Kidney epithelial cell (primary cell): ENCODE data around the gene SOX1. TPM values are rescaled to one million over a fixed set of nuclear protein-coding genes. Genes with fewer than 3 reads are reported as not detected.

ENCODE experiments used
- DNase-seq: peaks from one replicate; pipeline ENCODE4 v3.0.0-alpha.2; 2010; ENCODE audit warnings: low read depth
- H3K27me3 ChIP-seq: 2 replicates; pipeline ENCODE4 v1.6.0; 2011; ENCODE audit warnings: low read length; ENCODE audit not compliant: control insufficient read depth, insufficient read depth
- H3K36me3 ChIP-seq: 2 replicates; pipeline ENCODE4 v1.5.1; 2011; ENCODE audit warnings: low read length; ENCODE audit not compliant: control insufficient read depth, insufficient read depth
- H3K4me3 ChIP-seq: 2 replicates; pipeline ENCODE4 v1.5.1; 2011; ENCODE audit warnings: low read depth, mild to moderate bottlenecking, control low read depth, low read length
- CTCF ChIP-seq: IDR thresholded peaks from 2 replicates; pipeline ENCODE4 v1.5.1; 2011; ENCODE audit warnings: mild to moderate bottlenecking, moderate library complexity, low read length, control low read depth, inconsistent platforms; ENCODE audit not compliant: insufficient read depth, poor library complexity, severe bottlenecking
- total RNA-seq: library from RNA; depleted of rRNA; stranded (reverse); fragments of >200 nt; gene quantifications from 2 replicates; pipeline ENCODE4 v1.2.3, GENCODE V29; 2015

Gene SOX1
- total RNA-seq, 1 donor from 2014 or later, result not detected

GRCh38 chr13:112066624-112067004 is 335 bp upstream of the SOX1 start:
- no peak overlapping the region for H3K4me3 ChIP-seq
- DNase-seq, result no peak
- no peak for TF ChIP-seq CTCF
- H3K27me3 ChIP-seq, result peaks cover 79% of the 10 kb centered on the region
- no peaks in the 10 kb centered on the region for H3K36me3 ChIP-seq

GRCh38 chr13:112067871-112068539 is 1.1 kb downstream of the SOX1 start:
- Histone ChIP-seq H3K36me3 (no peaks in the 10 kb centered on the region), H3K27me3 (peaks cover 79% of the 10 kb centered on the region), H3K4me3 (no peak overlapping the region)
- no peak for DNase-seq
- TF ChIP-seq CTCF, result no peak

DNA sequence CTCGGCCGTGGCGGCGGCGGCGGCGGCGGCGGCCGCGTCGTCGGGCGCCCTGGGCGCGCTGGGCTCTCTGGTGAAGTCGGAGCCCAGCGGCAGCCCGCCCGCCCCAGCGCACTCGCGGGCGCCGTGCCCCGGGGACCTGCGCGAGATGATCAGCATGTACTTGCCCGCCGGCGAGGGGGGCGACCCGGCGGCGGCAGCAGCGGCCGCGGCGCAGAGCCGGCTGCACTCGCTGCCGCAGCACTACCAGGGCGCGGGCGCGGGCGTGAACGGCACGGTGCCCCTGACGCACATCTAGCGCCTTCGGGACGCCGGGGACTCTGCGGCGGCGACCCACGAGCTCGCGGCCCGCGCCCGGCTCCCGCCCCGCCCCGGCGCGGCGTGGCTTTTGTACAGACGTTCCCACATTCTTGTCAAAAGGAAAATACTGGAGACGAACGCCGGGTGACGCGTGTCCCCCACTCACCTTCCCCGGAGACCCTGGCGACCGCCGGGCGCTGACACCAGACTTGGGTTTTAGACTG is 1.7 kb downstream of the SOX1 start:
- no peak for DNase-seq
- H3K27me3 ChIP-seq, result peaks cover 79% of the 10 kb centered on the region
- TF ChIP-seq CTCF, result no peak

GRCh38 chr13:112069061-112069844 is 2.3 kb downstream of the SOX1 start:
- no peak overlapping the region for H3K4me3 ChIP-seq
- no peak for DNase-seq
- H3K36me3 ChIP-seq, result no peaks in the 10 kb centered on the region
- no peak for TF ChIP-seq CTCF
- H3K27me3 ChIP-seq, result peaks cover 79% of the 10 kb centered on the region

More for the DNA sequence above, 1.7 kb downstream of the SOX1 start:
- Histone ChIP-seq H3K36me3 (no peaks in the 10 kb centered on the region), H3K4me3 (no peak overlapping the region)

GRCh38 chr13:112069845-112070251 is 2.9 kb downstream of the SOX1 start:
- no peak for DNase-seq
- H3K4me3 ChIP-seq, result no peak overlapping the region
- H3K27me3 ChIP-seq, result peaks cover 81% of the 10 kb centered on the region
- H3K36me3 ChIP-seq, result no peaks in the 10 kb centered on the region
- no peak for TF ChIP-seq CTCF
